Kidney (tissue), 14 donors: ENCODE results near the gene LEO1. TPM values are rescaled to one million over a fixed set of nuclear protein-coding genes. Genes with fewer than 3 reads are reported as not detected.

Source experiments
- DNase-seq, 5 donors: peaks; one replicate each; pipeline ENCODE4 v3.0.0-alpha.2; 2013 to 2020
- FAIRE-seq: peaks from 2 replicates; lab custom pipeline; 2012; peaks lifted over from hg19 to GRCh38; lab: Jason Lieb, UNC
- H3K27ac ChIP-seq, 2 donors: one replicate each; pipeline ENCODE4 v1.7.0; 2013; ENCODE audit warnings: low read depth in 2 of 2, low read length in 2 of 2, inconsistent platforms in 1 of 2
- H3K27me3 ChIP-seq: one replicate; pipeline ENCODE4 v1.7.1; 2013; ENCODE audit warnings: low read length, inconsistent platforms; ENCODE audit not compliant: control insufficient read depth, insufficient read depth
- H3K36me3 ChIP-seq, 3 donors: one replicate each; pipeline versions ENCODE4 v1.7.0 to v1.7.1; 2013; ENCODE audit warnings: low read length in 3 of 3, control low read depth in 1 of 3, inconsistent platforms in 1 of 3; ENCODE audit not compliant: insufficient read depth in 3 of 3, control insufficient read depth in 2 of 3
- H3K4me1 ChIP-seq, 3 donors: one replicate each; pipeline versions ENCODE4 v1.7.0 to v1.7.1; 2013; ENCODE audit warnings: low read length in 3 of 3, inconsistent platforms in 1 of 3, low read depth in 1 of 3; ENCODE audit not compliant: control insufficient read depth in 2 of 3, insufficient read depth in 2 of 3
- H3K4me3 ChIP-seq, 3 donors: one replicate each; pipeline versions ENCODE4 v1.7.0 to v1.8.1; 2013; ENCODE audit warnings: low read length in 3 of 3, control low read depth in 1 of 3, inconsistent platforms in 1 of 3
- H3K9ac ChIP-seq, 3 donors: one replicate each; pipeline versions ENCODE4 v1.7.0 to v1.7.1; 2013; ENCODE audit warnings: low read length in 3 of 3, control low read depth in 1 of 3, inconsistent platforms in 1 of 3
- H3K9me3 ChIP-seq, 3 donors: one replicate each; pipeline versions ENCODE4 v1.7.0 to v1.7.1; 2013; ENCODE audit warnings: low read length in 3 of 3, control low read depth in 1 of 3, inconsistent platforms in 1 of 3; ENCODE audit not compliant: control insufficient read depth in 2 of 3, insufficient read depth in 1 of 3
- CTCF ChIP-seq: IDR thresholded peaks from 3 replicates; pipeline ENCODE4 v1.5.1; 2012; ENCODE audit warnings: mild to moderate bottlenecking, moderate library complexity, borderline replicate concordance; ENCODE audit not compliant: insufficient read depth; ENCODE audit errors: extremely low read depth
- intact Hi-C: fragments of 100-400 bp; cut with DNase I; formaldehyde crosslinking; loops from one replicate; pipeline ENCODE4 v1.11.1; 2022
- polyA plus RNA-seq: library from polyadenylated mRNA; stranded (reverse); fragments of 350-450 nt; fragmentation: Illumina TruSeq; extraction: RNeasy Lipid Tissue Mini Kit (QIAGEN cat#74804); gene quantifications from one replicate; pipeline ENCODE4 v1.2.3, GENCODE V29; 2014; ENCODE audit warnings: low read depth, low replicate concordance; ENCODE audit not compliant: insufficient read depth
- total RNA-seq: library from RNA; stranded (reverse); fragmentation: NEBNext Ultra II Directional; extraction: Animal tissue kit (Norgen Biotek cat#: 25700); gene quantifications from one replicate; pipeline ENCODE4 v1.2.1, GENCODE V29; 2021
- donor health status: control.
- donor health status: control.
- donor health status: control.
- donor health status: control.
- donor health status: control.
- donor health status: DM: yes; HTN: yes; CAD: no.
- donor health status: Normal renal cell carcinoma (clear cell type).

The LEO1 gene
- total and polyA plus RNA-seq, 2 donors from 2014 or later: 12.1 to 14.5 TPM

GRCh38 chr15:51947124-51947523 lies 24.5 kb downstream of the LEO1 start:
- Histone ChIP-seq H3K9ac (no peak overlapping the region), H3K4me1 (no peaks in the 10 kb centered on the region), H3K27me3 (no peaks in the 10 kb centered on the region), H3K9me3 (no peaks in the 10 kb centered on the region), H3K36me3 (peaks cover 7 to 38% (median 26%) of the 10 kb centered on the region in 3 donors), H3K4me3 (no peak overlapping the region), H3K27ac (no peak overlapping the region)
- no peak for TF ChIP-seq CTCF
- no peak for DNase-seq
- FAIRE-seq: no peak
- intact Hi-C loops: no loop called here

GRCh38 chr15:51939216-51939615 lies 32.4 kb downstream of the LEO1 start:
- no peak for FAIRE-seq
- H3K27me3 ChIP-seq: no peaks in the 10 kb centered on the region
- intact Hi-C loops: no loop called here

GRCh38 chr15:51938286-51938685 lies 33.3 kb downstream of the LEO1 start:
- Histone ChIP-seq H3K4me1 (no peaks in the 10 kb centered on the region), H3K9me3 (no peaks in the 10 kb centered on the region), H3K27me3 (no peaks in the 10 kb centered on the region), H3K27ac (no peak overlapping the region), H3K4me3 (no peak overlapping the region), H3K36me3 (peaks cover 0 to 12% (median 4%) of the 10 kb centered on the region in 3 donors), H3K9ac (no peak overlapping the region)
- TF ChIP-seq CTCF: no peak
- no peak for FAIRE-seq
- intact Hi-C loops: no loop called here
- DNase-seq: no peak

More at GRCh38 chr15:51939216-51939615, 32.4 kb downstream of the LEO1 start:
- Histone ChIP-seq H3K27ac (no peak overlapping the region), H3K4me3 (no peak overlapping the region), H3K9ac (no peak overlapping the region), H3K4me1 (no peaks in the 10 kb centered on the region), H3K36me3 (peaks cover 0 to 12% (median 0%) of the 10 kb centered on the region in 3 donors), H3K9me3 (no peaks in the 10 kb centered on the region)
- no peak for DNase-seq
- TF ChIP-seq CTCF: no peak

GRCh38 chr15:51936105-51936478 lies 35.5 kb downstream of the LEO1 start:
- intact Hi-C loops: no loop called here
- FAIRE-seq: no peak
- no peak overlapping the region for H3K4me3 ChIP-seq

More at GRCh38 chr15:51936105-51936478, 35.5 kb downstream of the LEO1 start:
- no peaks in the 10 kb centered on the region for H3K4me1 ChIP-seq
- H3K9me3 ChIP-seq: no peaks in the 10 kb centered on the region
- H3K9ac ChIP-seq: no peak overlapping the region
- H3K36me3 ChIP-seq: peaks cover 0 to 9% (median 4%) of the 10 kb centered on the region in 3 donors
- TF ChIP-seq CTCF: no peak
- no peak for DNase-seq
- H3K27ac ChIP-seq: no peak overlapping the region
- no peaks in the 10 kb centered on the region for H3K27me3 ChIP-seq
